Erythroblast (primary cell): Measurements from ENCODE around the gene OR2T29.
"Not testable (repeated sequence)": the region's sequence is repeated elsewhere in the genome, so short reads cannot be mapped to it uniquely, and the experiment has no call there.

Source experiments
- GATA1 ChIP-seq: IDR thresholded peaks from 2 replicates; pipeline ENCODE4 v1.6.1; 2011; ENCODE audit warnings: low read depth, mild to moderate bottlenecking, control low read depth, low read length, moderate library complexity
- POLR2A ChIP-seq: IDR thresholded peaks from 2 replicates; pipeline ENCODE4 v1.6.1; 2011; ENCODE audit warnings: mild to moderate bottlenecking, low read length

- TF ChIP-seq POLR2A, GATA1: not testable (repeated sequence)
These were observed 6.5 kb upstream of the OR2T29 start for GRCh38 chr1:248569049-248569448.
